ENCODE measurements around the gene PCMT1. TPM values are rescaled to one million over a fixed set of nuclear protein-coding genes. Genes with fewer than 3 reads are reported as not detected.

PCMT1 gene
- total and polyA plus RNA-seq, 2 of the 4 experiments (the other 2 are of a cell fraction): 101 to 109 TPM

DNA sequence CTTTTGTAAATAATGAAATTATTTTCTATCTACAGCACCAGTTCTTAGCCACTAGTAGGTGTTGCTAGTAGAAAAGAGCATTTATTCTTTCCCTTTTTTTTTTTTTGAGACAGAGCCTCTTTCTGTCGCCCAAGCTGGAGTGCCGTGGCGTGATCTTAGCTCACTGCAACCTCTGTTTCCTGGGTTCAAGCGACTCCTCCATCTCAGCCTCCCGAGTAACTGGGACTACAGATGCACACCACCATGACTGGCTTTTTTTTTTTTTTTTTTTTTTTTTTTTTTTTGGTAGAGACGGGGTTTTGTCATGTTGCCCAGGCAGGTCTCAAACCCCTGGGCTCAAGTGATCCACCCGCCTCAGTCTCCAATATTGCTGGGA, 6.7 kb downstream of the PCMT1 start:
- no peak overlapping the region for H4K91ac ChIP-seq (ENCODE audit: insufficient read depth, low read depth, low read length)
- WGBS, 2 experiments (ENCODE audit: extremely low coverage in 2 of 2, insufficient read length in 1 of 2): no CpG with 5 or more reads among the region's 7 CpGs
- H3K27ac ChIP-seq (ENCODE audit: insufficient read depth, low read length): no peak overlapping the region
- H4K20me1 ChIP-seq (ENCODE audit: insufficient read depth, low read length): peaks cover 22% of the 10 kb centered on the region
- no peak overlapping the region for H2BK20ac ChIP-seq (ENCODE audit: low read depth, low read length)
- H2AK5ac ChIP-seq (ENCODE audit: low read depth, low read length): no peak overlapping the region
- no peak overlapping the region for H2BK120ac ChIP-seq (ENCODE audit: low read depth, low read length)
- DNase-seq (no peak), ATAC-seq (ENCODE audit: low read depth) (no peak)
- no TSS peak for BruUV-seq (replicated peaks)
- H2BK5ac ChIP-seq (ENCODE audit: low read depth, low read length, poor library complexity, severe bottlenecking): no peak overlapping the region
- no peak overlapping the region for H2BK15ac ChIP-seq (ENCODE audit: low read depth, low read length)
- no peak overlapping the region for H3K14ac ChIP-seq (replicated peaks; ENCODE audit: low read depth, low read length)
- H3K4me3 ChIP-seq (ENCODE audit: insufficient read depth, low read depth, low read length): no peak overlapping the region
- in situ Hi-C loops (cut with MboI; ENCODE audit: low sequenced_read_pairs): no loop called here
- no peak overlapping the region for H3K56ac ChIP-seq (ENCODE audit: extremely low read depth, insufficient read depth, low read length)
- no peak overlapping the region for H3K23ac ChIP-seq (ENCODE audit: low read depth, low read length)
- no peaks in the 10 kb centered on the region for H3K9me3 ChIP-seq (ENCODE audit: control insufficient read depth, insufficient read depth, low read length)
- H3K79me1 ChIP-seq (ENCODE audit: low read depth in 1 of 2, low read length in 2 of 2): peaks cover 29 to 46% of the 10 kb centered on the region in 2 experiments
- dilution Hi-C loops (cut with HindIII; ENCODE audit: low sequenced_read_pairs, unreplicated experiment): no loop called here
- H2AFZ ChIP-seq (replicated peaks; ENCODE audit: low read length, poor library complexity): no peak overlapping the region
- H3K27me3 ChIP-seq (ENCODE audit: control insufficient read depth, insufficient read depth, low read length): no peaks in the 10 kb centered on the region
- H3K36me3 ChIP-seq (ENCODE audit: control insufficient read depth, insufficient read depth, low read length): no peaks in the 10 kb centered on the region; the same call in 1 of the 2 replicates
- H3K9ac ChIP-seq (ENCODE audit: low read depth, low read length): no peak overlapping the region
- intact Hi-C loops (cut with micrococcal nuclease): no loop called here
- no peak overlapping the region for H4K5ac ChIP-seq (ENCODE audit: low read depth, low read length)
- H2AK9ac ChIP-seq (replicated peaks; ENCODE audit: low read depth, low read length, poor library complexity): no peak overlapping the region
- H3K18ac ChIP-seq (ENCODE audit: low read depth, low read length): no peak overlapping the region
- no peak overlapping the region for H3K4me2 ChIP-seq (ENCODE audit: low read depth, low read length)
- H3K4me1 ChIP-seq (ENCODE audit: control insufficient read depth, insufficient read depth, low read length): no peaks in the 10 kb centered on the region
- CTCF ChIA-PET: no interaction called here
- no peak overlapping the region for H4K8ac ChIP-seq (ENCODE audit: low read depth in 2 of 2, low read length in 2 of 2)
- H3K4ac ChIP-seq (ENCODE audit: low read depth, low read length): no peak overlapping the region
- TF ChIP-seq RAD21 (IDR thresholded peaks at IDR 0.05; ENCODE audit: low read length) (no peak), RCOR1 (IDR thresholded peaks at IDR 0.05; ENCODE audit: insufficient replicate concordance, low read length) (no peak), CEBPB (IDR thresholded peaks at IDR 0.05; ENCODE audit: low read depth, low read length) (no peak), MXI1 (IDR thresholded peaks at IDR 0.05; ENCODE audit: borderline replicate concordance, low read depth, low read length) (no peak), USF2 (IDR thresholded peaks at IDR 0.05; ENCODE audit: low read depth, low read length) (no peak), POLR2A (IDR thresholded peaks at IDR 0.05; ENCODE audit: low read depth, low read length) (no peak), NFE2L2 (IDR thresholded peaks at IDR 0.05; ENCODE audit: low read depth, low read length) (no peak), MAZ (IDR thresholded peaks at IDR 0.05; ENCODE audit: borderline replicate concordance, low read depth, low read length) (no peak), FOS (IDR thresholded peaks at IDR 0.05; ENCODE audit: low read depth, low read length) (no peak), RFX5 (IDR thresholded peaks at IDR 0.05; ENCODE audit: low read depth, low read length) (no peak), SMC3 (IDR thresholded peaks at IDR 0.05; ENCODE audit: low read depth, low read length) (no peak), MAFK (IDR thresholded peaks at IDR 0.05; ENCODE audit: low read depth, low read length) (no peak), CHD1 (IDR thresholded peaks at IDR 0.05; ENCODE audit: low read depth, low read length) (no peak), CTCF (conservative IDR thresholded peaks at IDR 0.05; ENCODE audit: low read depth, low read length) (no peak)
- TF ChIP-seq, protein P1, sequence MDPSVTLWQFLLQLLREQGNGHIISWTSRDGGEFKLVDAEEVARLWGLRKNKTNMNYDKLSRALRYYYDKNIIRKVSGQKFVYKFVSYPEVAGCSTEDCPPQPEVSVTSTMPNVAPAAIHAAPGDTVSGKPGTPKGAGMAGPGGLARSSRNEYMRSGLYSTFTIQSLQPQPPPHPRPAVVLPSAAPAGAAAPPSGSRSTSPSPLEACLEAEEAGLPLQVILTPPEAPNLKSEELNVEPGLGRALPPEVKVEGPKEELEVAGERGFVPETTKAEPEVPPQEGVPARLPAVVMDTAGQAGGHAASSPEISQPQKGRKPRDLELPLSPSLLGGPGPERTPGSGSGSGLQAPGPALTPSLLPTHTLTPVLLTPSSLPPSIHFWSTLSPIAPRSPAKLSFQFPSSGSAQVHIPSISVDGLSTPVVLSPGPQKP (IDR thresholded peaks at IDR 0.05; ENCODE audit: borderline replicate concordance, low read depth, low read length): no peak
- 0 out of 2 replicates have a peak, but pooled peaks cover 2% of the 10 kb centered on the region for H3K9me1 ChIP-seq (ENCODE audit: insufficient read depth, low read length)
- POLR2A ChIA-PET (ENCODE audit: unreplicated experiment): no interaction called here
